GM21515 (cell line): ENCODE measurements around the gene SSTR5.

Source experiments
- ATAC-seq: cut with Tn5 transposase; IDR thresholded peaks from one replicate; pipeline ENCODE4 v1.9.1; 2021; ENCODE audit not compliant: unreplicated experiment

SSTR5 gene

GRCh38 chr16:1039762-1040161, 32.8 kb upstream of the SSTR5 start:
- no peak for ATAC-seq

GRCh38 chr16:1040346-1040745, 32.2 kb upstream of the SSTR5 start:
- no peak for ATAC-seq

- ATAC-seq: no peak
These were observed 30.4 kb upstream of the SSTR5 start for GRCh38 chr16:1042049-1042744.

GRCh38 chr16:1042866-1043265, 29.7 kb upstream of the SSTR5 start:
- ATAC-seq: no peak

- ATAC-seq: no peak
These were observed 28.6 kb upstream of the SSTR5 start for GRCh38 chr16:1043881-1044451.

GRCh38 chr16:1044460-1045309, 27.9 kb upstream of the SSTR5 start:
- no peak for ATAC-seq

- no peak for ATAC-seq
These were observed 27.1 kb upstream of the SSTR5 start for GRCh38 chr16:1045310-1045992.

- ATAC-seq: no peak
These were observed 26.3 kb upstream of the SSTR5 start for GRCh38 chr16:1045993-1046911.

- no peak for ATAC-seq
These were observed 25.4 kb upstream of the SSTR5 start for GRCh38 chr16:1047123-1047522.

GRCh38 chr16:1047801-1048200, 24.7 kb upstream of the SSTR5 start:
- ATAC-seq: no peak

- ATAC-seq: no peak
These were observed 24.0 kb upstream of the SSTR5 start for GRCh38 chr16:1048442-1049112.

GRCh38 chr16:1049113-1049975, 23.2 kb upstream of the SSTR5 start:
- ATAC-seq: no peak

- no peak for ATAC-seq
These were observed 22.6 kb upstream of the SSTR5 start for GRCh38 chr16:1049976-1050247.

GRCh38 chr16:1050516-1050915, 22.0 kb upstream of the SSTR5 start:
- ATAC-seq: no peak

GRCh38 chr16:1050921-1051320, 21.6 kb upstream of the SSTR5 start:
- ATAC-seq: no peak

- no peak for ATAC-seq
These were observed 21.1 kb upstream of the SSTR5 start for GRCh38 chr16:1051446-1051845.

- no peak for ATAC-seq
These were observed 19.8 kb upstream of the SSTR5 start for GRCh38 chr16:1052721-1053120.

- ATAC-seq: no peak
These were observed 19.4 kb upstream of the SSTR5 start for GRCh38 chr16:1053121-1053521.

GRCh38 chr16:1053700-1054368, 18.7 kb upstream of the SSTR5 start:
- ATAC-seq: no peak
